Measurements from ENCODE around the gene MTARC2.

GRCh38 chr1:220707160-220707559, 41.0 kb upstream of the MTARC2 start:
- TF ChIP-seq POLR2AphosphoS5 (IDR thresholded peaks at IDR 0.05; ENCODE audit: low read depth, low read length) (no peak), REST (IDR thresholded peaks at IDR 0.05; ENCODE audit: insufficient read depth in 1 of 2, low read depth in 2 of 2, low read length in 2 of 2) (no peak), TAF1 (IDR thresholded peaks at IDR 0.05; ENCODE audit: borderline replicate concordance, insufficient read depth, low read length) (no peak), SIN3A (IDR thresholded peaks at IDR 0.05; ENCODE audit: borderline replicate concordance, insufficient read depth, low read length) (no peak)

All from PFSK-1 (cell line).